Activated CD8-positive, alpha-beta T cell treated with anti-CD3 and anti-CD28 coated beads, Interleukin-2, amount 10 ng/mL, durations not matched to agents 7 days and 5 days (primary cell): ENCODE measurements around the gene MAPKAPK2. TPM values are rescaled to one million over a fixed set of nuclear protein-coding genes. Genes with fewer than 3 reads are reported as not detected.
A peak's percentile ranks its signal among the peaks of the same experiment; 100 is the strongest.

Source experiments
- ATAC-seq: fragments of 150-1000 bp; cut with Tn5 transposase; one replicate; pipeline ENCODE4 v1.10.0; 2021; ENCODE audit warnings: moderate library complexity
- CTCF ChIA-PET: fragments of 350-600 bp; sonication (Branson Sonifier 250); formaldehyde crosslinking; loops from one replicate; lab custom pipeline; 2021; ENCODE audit warnings: antibody characterized with exemption; lab: Charles Lee
- POLR2A ChIA-PET: fragments of 350-600 bp; sonication (Branson Sonifier 250); formaldehyde crosslinking; loops from one replicate; lab custom pipeline; 2021; ENCODE audit warnings: antibody characterized with exemption; lab: Charles Lee
- DNase-seq: peaks from one replicate; pipeline ENCODE4 v3.0.0-alpha.2; 2020
- H3K27ac Mint-ChIP-seq: one replicate; pipeline ENCODE4 v1.8.0; 2021; ENCODE audit warnings: mild to moderate bottlenecking, mixed read lengths
- H3K27me3 Mint-ChIP-seq: one replicate; pipeline ENCODE4 v1.8.0; 2021; ENCODE audit warnings: low read depth, mixed read lengths
- H3K36me3 Mint-ChIP-seq: one replicate; pipeline ENCODE4 v1.8.0; 2021; ENCODE audit warnings: low read depth, mixed read lengths
- H3K4me1 Mint-ChIP-seq: one replicate; pipeline ENCODE4 v1.8.0; 2021; ENCODE audit warnings: low read depth, mixed read lengths
- H3K4me3 Mint-ChIP-seq: one replicate; pipeline ENCODE4 v1.8.0; 2021; ENCODE audit warnings: mild to moderate bottlenecking, mixed read lengths
- H3K9me3 Mint-ChIP-seq: one replicate; pipeline ENCODE4 v1.8.0; 2022; ENCODE audit warnings: mixed read lengths; ENCODE audit not compliant: insufficient read depth
- total RNA-seq, 2 experiments: library from RNA; stranded (reverse); gene quantifications; one replicate each; pipeline ENCODE4 v1.2.3, GENCODE V29; 2021

MAPKAPK2 gene
- total RNA-seq, 2 experiments from 2014 or later: 59.0 to 61.3 TPM

DNA sequence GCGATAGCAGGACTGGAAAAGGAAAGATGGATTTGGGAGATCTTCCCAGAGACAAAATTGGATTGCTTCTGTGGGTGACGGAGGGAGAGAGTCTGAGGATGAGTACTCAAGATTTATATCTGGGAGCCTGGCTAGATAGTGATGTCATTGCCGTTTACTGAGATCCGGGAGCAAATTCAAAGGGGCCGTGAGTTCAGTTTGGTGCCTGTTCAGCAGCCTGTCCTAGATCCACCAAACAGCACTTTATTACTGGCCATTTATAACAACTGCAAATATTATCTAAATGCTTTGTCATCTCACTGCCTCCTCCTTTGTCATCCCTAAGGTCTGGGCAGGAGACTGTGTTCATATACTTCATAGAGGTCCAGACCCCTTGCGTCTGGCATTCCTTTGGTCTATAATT is 29.2 kb downstream of the MAPKAPK2 start:
- Mint-ChIP-seq H3K4me1 (peaks cover 78% of the 10 kb centered on the region), H3K4me3 (no peak overlapping the region), H3K27ac (peak overlapping the region; percentile 69), H3K27me3 (no peaks in the 10 kb centered on the region), H3K36me3 (peaks cover 2% of the 10 kb centered on the region), H3K9me3 (no peaks in the 10 kb centered on the region)
- no peak for ATAC-seq
- ChIA-PET POLR2A (no interaction called here), CTCF (interaction anchor here (0.6 to 5.3 kb wide), 11 partner anchors 11 to 212 kb away, joined by 3 to 60 read pairs (median 11); no protein-coding TSS in a partner anchor)
- DNase-seq: no peak

DNA sequence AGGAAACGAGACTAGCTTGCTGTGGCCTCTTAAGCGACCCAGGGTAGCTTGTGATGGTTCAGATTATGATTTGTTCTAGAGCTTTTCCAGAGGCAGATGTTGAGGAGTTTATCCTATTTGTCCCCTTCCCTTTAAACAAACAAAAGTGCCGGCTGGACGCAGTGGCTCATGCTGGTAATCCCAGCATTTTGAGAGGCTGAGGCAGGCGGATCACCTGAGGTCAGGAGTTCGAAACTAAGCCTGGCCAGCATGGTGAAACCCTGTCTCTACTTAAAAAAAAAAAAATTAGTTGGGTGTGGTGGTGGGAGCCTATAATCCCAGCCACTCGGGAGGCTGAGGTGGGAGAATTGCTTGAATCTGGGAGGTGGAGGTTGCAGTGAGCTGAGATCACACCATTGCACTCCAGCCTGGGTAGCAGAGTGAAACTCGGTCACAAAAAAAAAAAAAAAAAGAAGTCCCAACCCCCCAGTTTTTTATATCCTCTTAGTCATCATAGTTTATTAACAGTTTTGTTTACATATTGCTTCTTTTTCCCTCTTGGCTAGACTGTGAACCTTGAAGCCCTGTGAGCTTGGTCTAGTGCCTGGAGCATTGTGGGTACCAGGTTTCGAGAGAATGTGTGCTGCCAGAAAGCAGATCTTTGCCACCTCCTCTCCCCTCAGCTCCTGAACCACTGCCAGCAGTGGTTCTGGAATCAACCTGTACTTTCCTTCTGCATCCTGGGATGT is 29.8 kb downstream of the MAPKAPK2 start:
- Mint-ChIP-seq H3K4me1 (peaks cover 78% of the 10 kb centered on the region), H3K36me3 (peaks cover 2% of the 10 kb centered on the region), H3K4me3 (no peak overlapping the region), H3K27me3 (no peaks in the 10 kb centered on the region), H3K9me3 (no peaks in the 10 kb centered on the region), H3K27ac (peak overlapping the region; percentile 60)
- CTCF ChIA-PET: interaction anchor here (0.6 to 5.3 kb wide), 18 partner anchors 10 to 268 kb away, joined by 3 to 60 read pairs (median 6); no protein-coding TSS in a partner anchor
- no peak for DNase-seq
- POLR2A ChIA-PET: interaction anchor here (0.7 to 1.1 kb wide), 3 partner anchors 10 to 199 kb away, joined by 4 to 8 read pairs (median 4); no protein-coding TSS in a partner anchor
- ATAC-seq: no peak

DNA sequence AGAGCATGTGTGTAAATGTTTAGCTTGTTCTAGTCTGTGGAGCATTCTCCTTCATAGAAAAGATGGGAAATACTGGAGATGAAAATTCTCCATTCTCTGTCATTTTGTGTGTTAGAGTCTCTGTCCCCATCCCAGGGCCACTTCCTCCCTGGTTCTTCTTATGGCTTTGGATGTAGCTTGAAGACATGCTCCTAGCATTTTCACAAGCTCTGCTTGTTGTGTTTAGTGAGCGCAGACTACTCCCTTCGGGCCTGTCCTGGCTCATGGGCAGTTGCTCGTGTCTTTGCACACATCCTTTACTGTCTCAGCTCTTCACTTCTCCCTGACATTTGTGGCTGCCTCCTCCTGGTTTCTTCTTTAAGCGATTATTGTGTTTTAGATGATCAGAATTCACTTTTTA is 30.4 kb downstream of the MAPKAPK2 start:
- DNase-seq: no peak
- Mint-ChIP-seq H3K4me3 (no peak overlapping the region), H3K27ac (peak overlapping the region; percentile 60), H3K27me3 (no peaks in the 10 kb centered on the region), H3K36me3 (peaks cover 2% of the 10 kb centered on the region), H3K9me3 (no peaks in the 10 kb centered on the region), H3K4me1 (peaks cover 77% of the 10 kb centered on the region)
- no peak for ATAC-seq
- ChIA-PET CTCF (interaction anchor here (0.6 to 5.3 kb wide), 16 partner anchors 11 to 267 kb away, joined by 3 to 60 read pairs (median 6); partner anchors contain the start of gene DYRK3), POLR2A (interaction anchor here (0.7 to 1.1 kb wide), 3 partner anchors 10 to 199 kb away, joined by 4 to 8 read pairs (median 4); no protein-coding TSS in a partner anchor)

DNA sequence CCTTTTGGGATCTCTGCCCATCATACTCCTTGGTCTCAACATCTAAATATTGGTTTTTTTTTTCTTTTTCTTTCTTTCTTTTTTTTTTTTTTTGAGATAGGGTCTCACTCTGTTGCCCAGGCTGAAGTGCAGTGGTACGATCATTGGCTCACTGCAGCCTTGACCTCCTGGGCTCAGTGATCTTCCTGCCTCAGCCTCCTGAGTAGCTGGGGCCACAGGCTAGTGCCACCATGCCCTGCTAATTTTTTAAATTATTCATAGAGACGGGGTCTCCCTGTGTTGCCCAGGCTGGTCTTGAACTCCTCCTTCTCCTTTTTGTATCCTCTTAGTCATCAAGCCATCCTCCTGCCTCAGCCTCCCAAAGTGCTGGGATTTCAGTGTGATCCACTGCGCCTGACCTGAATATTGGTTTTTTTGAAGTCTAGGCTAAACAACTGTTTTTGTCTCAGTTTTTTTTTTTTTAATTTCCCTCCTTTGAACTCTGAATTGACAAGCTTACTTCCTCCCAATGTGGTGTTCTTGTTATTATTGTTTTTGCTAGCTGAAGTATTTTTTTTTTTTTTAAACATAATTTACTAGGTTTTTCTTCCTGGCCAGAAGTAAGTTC is 30.9 kb downstream of the MAPKAPK2 start:
- peak overlapping the region; percentile 75 for H3K27ac Mint-ChIP-seq
- H3K4me3 Mint-ChIP-seq: no peak overlapping the region
- H3K4me1 Mint-ChIP-seq: peaks cover 72% of the 10 kb centered on the region
- DNase-seq (no peak), ATAC-seq (peak; percentile 3)
- H3K36me3 Mint-ChIP-seq: peaks cover 2% of the 10 kb centered on the region
- ChIA-PET CTCF (interaction anchor here (1.0 to 5.9 kb wide), 12 partner anchors 10 to 216 kb away, joined by 3 to 60 read pairs (median 8); partner anchors contain the start of gene DYRK3), POLR2A (interaction anchor here (0.6 to 1.3 kb wide), 3 partner anchors 11 to 87 kb away, joined by 3 to 4 read pairs (median 4); no protein-coding TSS in a partner anchor)
- no peaks in the 10 kb centered on the region for H3K27me3 Mint-ChIP-seq
- no peaks in the 10 kb centered on the region for H3K9me3 Mint-ChIP-seq

DNA sequence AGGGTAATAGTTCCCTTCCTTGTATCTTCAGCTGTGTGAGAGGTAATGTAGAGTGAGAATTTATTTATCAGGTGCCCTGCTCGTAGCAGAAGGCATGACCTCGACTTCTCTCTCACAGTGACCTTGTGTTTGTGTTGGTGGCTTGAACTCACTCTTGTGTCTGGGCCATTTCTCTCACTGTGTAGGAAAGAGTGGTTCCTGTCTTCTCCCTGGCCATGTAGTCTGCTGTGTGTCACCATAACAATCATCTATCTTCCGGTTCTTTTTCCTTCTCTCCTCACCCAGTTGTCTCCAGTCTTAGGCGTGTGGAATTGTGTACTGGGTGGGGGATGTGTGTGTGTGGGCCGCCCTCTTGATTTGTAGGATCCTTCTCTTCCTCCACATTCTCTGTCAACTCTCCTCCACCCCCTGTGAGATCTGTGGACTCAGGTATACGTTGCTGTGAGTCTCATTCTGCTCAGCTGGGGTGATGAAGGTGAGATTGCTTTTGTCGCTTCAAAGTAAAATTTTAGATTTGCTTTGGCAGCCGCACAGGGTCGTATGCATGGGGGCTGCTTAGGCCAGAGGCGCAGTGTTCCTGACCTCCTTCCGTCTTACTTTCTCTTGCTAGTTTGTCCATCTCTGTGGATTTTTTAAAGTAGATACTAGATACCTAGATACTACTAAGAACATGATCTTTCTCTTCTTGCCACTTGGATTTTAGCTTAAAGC is 31.6 kb downstream of the MAPKAPK2 start:
- ChIA-PET CTCF (interaction anchor here (1.0 to 5.9 kb wide), 12 partner anchors 10 to 217 kb away, joined by 3 to 60 read pairs (median 8); partner anchors contain the start of gene DYRK3), POLR2A (interaction anchor here (0.6 to 1.4 kb wide), 5 partner anchors 12 to 87 kb away, joined by 3 to 4 read pairs (median 4); no protein-coding TSS in a partner anchor)
- Mint-ChIP-seq H3K27ac (peak overlapping the region; percentile 75), H3K9me3 (no peaks in the 10 kb centered on the region), H3K4me3 (peak overlapping the region; percentile 2), H3K36me3 (peaks cover 2% of the 10 kb centered on the region), H3K27me3 (no peaks in the 10 kb centered on the region), H3K4me1 (peaks cover 72% of the 10 kb centered on the region)
- ATAC-seq (peak; percentile 65), DNase-seq (no peak)

DNA sequence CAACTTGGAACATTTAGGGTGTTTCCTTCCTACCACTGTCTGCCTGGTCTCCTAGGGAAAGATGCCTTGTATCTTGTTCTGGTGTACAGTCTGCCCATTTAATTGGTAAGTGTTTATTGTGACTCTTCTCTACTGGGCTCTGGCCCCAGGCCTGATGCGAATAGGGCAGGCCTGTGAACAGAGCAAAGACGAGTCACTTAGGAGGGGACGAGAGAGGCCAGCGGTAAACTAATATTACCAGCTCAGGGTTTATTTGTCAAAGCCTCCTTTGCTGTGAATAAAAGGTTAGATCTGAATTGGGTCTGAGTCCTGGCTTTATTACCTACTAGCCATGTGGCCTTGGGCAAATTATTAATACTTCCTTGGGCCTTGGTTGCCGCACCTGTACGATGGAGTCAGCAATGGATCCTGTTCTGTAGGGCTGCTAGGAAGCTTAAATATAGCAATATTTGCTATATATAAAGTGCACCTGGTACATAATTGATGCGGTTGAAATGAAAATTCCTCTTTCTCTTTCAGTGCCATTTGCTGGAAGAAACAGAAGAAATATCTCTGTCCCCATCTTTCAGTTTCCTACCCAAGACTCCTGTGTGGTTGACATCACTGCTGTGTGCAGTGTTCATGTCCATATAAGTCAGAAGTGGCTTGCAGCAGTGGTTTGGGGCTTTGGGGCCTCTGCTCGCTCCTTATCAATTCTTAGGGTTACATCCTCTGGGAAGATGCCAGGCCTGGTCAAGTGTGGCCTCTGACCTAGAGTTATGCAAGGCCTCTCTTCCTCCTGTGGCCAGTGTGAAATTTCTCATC is 32.4 kb downstream of the MAPKAPK2 start:
- Mint-ChIP-seq H3K36me3 (peaks cover 2% of the 10 kb centered on the region), H3K27me3 (no peaks in the 10 kb centered on the region), H3K4me1 (peaks cover 69% of the 10 kb centered on the region), H3K9me3 (no peaks in the 10 kb centered on the region), H3K4me3 (peak overlapping the region; percentile 26), H3K27ac (peak overlapping the region; percentile 75)
- CTCF ChIA-PET: interaction anchor here (1.0 to 5.9 kb wide), 9 partner anchors 9 to 216 kb away, joined by 3 to 60 read pairs (median 17); partner anchors contain the start of gene DYRK3
- POLR2A ChIA-PET: interaction anchor here (0.8 to 1.4 kb wide), 4 partner anchors 13 to 26 kb away, joined by 3 to 4 read pairs (median 4); no protein-coding TSS in a partner anchor
- peak; percentile 52 for DNase-seq
- peak; percentile 67 for ATAC-seq

DNA sequence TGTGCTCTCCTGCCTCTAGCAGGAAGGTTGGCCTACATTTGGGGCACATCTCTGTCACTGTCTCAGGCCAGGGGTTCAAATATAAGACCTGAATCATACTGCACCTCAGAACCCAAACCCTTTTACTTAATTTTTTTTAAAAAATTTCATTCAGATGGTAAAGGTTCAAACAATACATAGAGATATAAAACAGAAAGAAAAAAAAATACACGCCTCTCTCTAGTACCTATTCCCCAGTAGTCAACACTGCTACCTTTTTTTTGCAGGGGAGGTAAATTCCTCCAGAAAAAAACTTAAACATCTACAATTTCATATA is 32.9 kb downstream of the MAPKAPK2 start:
- Mint-ChIP-seq H3K9me3 (no peaks in the 10 kb centered on the region), H3K27me3 (no peaks in the 10 kb centered on the region), H3K4me1 (peaks cover 63% of the 10 kb centered on the region), H3K27ac (peak overlapping the region; percentile 75), H3K36me3 (peaks cover 2% of the 10 kb centered on the region), H3K4me3 (peak overlapping the region; percentile 26)
- ChIA-PET POLR2A (interaction anchor here (1.4 kb wide), 1 partner anchor 13 kb away, joined by 3 read pairs; no protein-coding TSS in a partner anchor), CTCF (interaction anchor here (4.0 to 5.9 kb wide), 3 partner anchors 8 to 195 kb away, joined by 26 to 60 read pairs (median 27); no protein-coding TSS in a partner anchor)
- ATAC-seq: no peak
- DNase-seq: no peak

DNA sequence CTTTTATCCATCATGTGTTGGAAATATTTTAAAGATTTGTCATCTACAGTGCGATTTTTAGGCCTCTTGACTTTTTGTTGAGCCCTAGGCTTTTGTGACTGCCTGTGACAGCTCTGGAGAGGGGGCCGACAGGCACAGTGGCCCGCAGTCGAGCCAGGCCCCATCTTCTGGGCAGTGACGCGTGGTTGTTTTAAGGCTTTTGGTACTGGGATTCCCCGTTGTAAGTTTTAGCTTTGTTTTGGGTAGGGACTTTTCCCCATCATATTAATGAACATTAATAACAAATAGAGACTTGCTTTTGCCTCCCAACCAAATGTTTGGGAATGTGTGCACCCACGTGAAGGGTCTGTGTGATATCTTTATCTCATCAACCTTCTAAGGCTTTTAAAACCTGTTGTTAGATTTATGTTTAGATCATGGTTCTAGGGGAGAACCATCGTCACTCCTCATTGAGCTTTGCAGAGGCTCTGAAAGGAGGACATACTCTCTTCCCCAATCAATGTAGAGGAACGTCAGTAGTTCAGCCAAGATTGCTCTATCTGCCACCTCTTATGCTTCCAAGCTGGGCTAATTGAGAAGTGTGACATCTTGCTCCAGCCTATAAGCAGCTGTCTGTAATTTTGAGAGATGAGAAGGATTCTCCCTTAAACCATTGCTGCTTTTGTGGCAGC is 34.6 kb downstream of the MAPKAPK2 start:
- no peak overlapping the region for H3K4me3 Mint-ChIP-seq
- H3K4me1 Mint-ChIP-seq: peaks cover 57% of the 10 kb centered on the region
- ChIA-PET POLR2A (interaction anchor here (0.7 to 1.5 kb wide), 2 partner anchors 15 to 63 kb away, joined by 3 to 5 read pairs; no protein-coding TSS in a partner anchor), CTCF (interaction anchor here (1.0 to 8.7 kb wide), 13 partner anchors 7 to 202 kb away, joined by 3 to 107 read pairs (median 5); partner anchors contain the start of gene FCMR)
- no peaks in the 10 kb centered on the region for H3K27me3 Mint-ChIP-seq
- H3K9me3 Mint-ChIP-seq: no peaks in the 10 kb centered on the region
- ATAC-seq: no peak
- no peaks in the 10 kb centered on the region for H3K36me3 Mint-ChIP-seq
- no peak overlapping the region for H3K27ac Mint-ChIP-seq
- no peak for DNase-seq

DNA sequence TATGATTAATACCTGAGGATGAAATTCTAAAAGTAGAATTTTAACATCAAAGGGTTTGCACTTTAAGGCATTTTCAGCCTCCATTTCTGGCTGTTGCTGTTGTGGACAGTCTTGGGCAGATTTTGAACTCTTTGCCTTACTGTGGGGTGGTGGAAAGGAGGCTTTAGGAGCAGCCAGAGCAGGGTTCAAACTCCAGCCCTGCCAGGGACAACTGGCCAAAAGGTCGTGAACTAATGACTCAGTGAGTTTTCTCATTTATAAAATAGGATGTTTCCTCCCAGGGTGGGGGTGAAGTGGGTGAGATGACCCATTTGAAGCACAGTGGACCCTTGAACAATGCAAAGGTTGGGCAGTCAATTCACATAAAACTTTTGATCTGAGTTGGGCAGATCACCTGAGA is 36.7 kb downstream of the MAPKAPK2 start:
- CTCF ChIA-PET: interaction anchor here (0.6 to 18.6 kb wide), 5 partner anchors 14 to 692 kb away, joined by 3 to 724 read pairs (median 26); no protein-coding TSS in a partner anchor
- no peak for ATAC-seq
- Mint-ChIP-seq H3K36me3 (no peaks in the 10 kb centered on the region), H3K27me3 (no peaks in the 10 kb centered on the region), H3K4me1 (peaks cover 56% of the 10 kb centered on the region), H3K27ac (no peak overlapping the region), H3K9me3 (no peaks in the 10 kb centered on the region), H3K4me3 (no peak overlapping the region)
- DNase-seq: no peak
- POLR2A ChIA-PET: no interaction called here
